Ectodermal cell (in vitro differentiated cells): ENCODE results near the gene ALPL.
A peak's percentile ranks its signal among the peaks of the same experiment; 100 is the strongest.
"Not testable (repeated sequence)": the region's sequence is repeated elsewhere in the genome, so short reads cannot be mapped to it uniquely, and the experiment has no call there.

Experiments used
- H3K27ac ChIP-seq: 2 replicates; pipeline ENCODE4 v1.7.0; 2013; ENCODE audit warnings: mild to moderate bottlenecking, low read depth, low read length; ENCODE audit not compliant: insufficient read depth, poor library complexity, severe bottlenecking
- H3K27me3 ChIP-seq: 2 replicates; pipeline ENCODE4 v1.7.0; 2013; ENCODE audit warnings: mild to moderate bottlenecking, low read length; ENCODE audit not compliant: insufficient read depth, control insufficient read depth, poor library complexity, severe bottlenecking
- H3K36me3 ChIP-seq: one replicate; pipeline ENCODE4 v1.7.0; 2013; ENCODE audit warnings: low read length; ENCODE audit not compliant: control insufficient read depth, insufficient read depth
- H3K4me1 ChIP-seq: one replicate; pipeline ENCODE4 v1.7.0; 2013; ENCODE audit warnings: low read length; ENCODE audit not compliant: control insufficient read depth, insufficient read depth
- H3K4me3 ChIP-seq: 2 replicates; pipeline ENCODE4 v1.7.0; 2013; ENCODE audit warnings: low read depth, low read length, control low read depth; ENCODE audit not compliant: insufficient read depth
- H3K9me3 ChIP-seq: 2 replicates; pipeline ENCODE4 v1.7.0; 2013; ENCODE audit warnings: mild to moderate bottlenecking, low read length, moderate library complexity; ENCODE audit not compliant: control insufficient read depth
- WGBS, 2 experiments: methylation state at CpG; one replicate each; pipeline ENCODE4 v1.1.7; 2013; ENCODE audit warnings: missing lambda C conversion rate in 2 of 2; 5-methylcytosine and 5-hydroxymethylcytosine counted together

ALPL gene

GRCh38 chr1:21518774-21519455, 9.7 kb downstream of the ALPL start:
- no peaks in the 10 kb centered on the region for H3K27me3 ChIP-seq
- H3K4me3 ChIP-seq, result no peak overlapping the region
- no peaks in the 10 kb centered on the region for H3K9me3 ChIP-seq
- no peak overlapping the region for H3K27ac ChIP-seq
- 71 to 75% methylated on average over 16 of the region's 16 CpGs for WGBS, 2 experiments
- no peaks in the 10 kb centered on the region for H3K36me3 ChIP-seq
- peaks cover 12% of the 10 kb centered on the region for H3K4me1 ChIP-seq

GRCh38 chr1:21519486-21520070, 10.4 kb downstream of the ALPL start:
- whole genome bisulfite sequencing, 2 experiments, result 88 to 93% methylated on average over 11 of the region's 11 CpGs
- not testable (repeated sequence) for H3K27me3 ChIP-seq, H3K27ac ChIP-seq

DNA sequence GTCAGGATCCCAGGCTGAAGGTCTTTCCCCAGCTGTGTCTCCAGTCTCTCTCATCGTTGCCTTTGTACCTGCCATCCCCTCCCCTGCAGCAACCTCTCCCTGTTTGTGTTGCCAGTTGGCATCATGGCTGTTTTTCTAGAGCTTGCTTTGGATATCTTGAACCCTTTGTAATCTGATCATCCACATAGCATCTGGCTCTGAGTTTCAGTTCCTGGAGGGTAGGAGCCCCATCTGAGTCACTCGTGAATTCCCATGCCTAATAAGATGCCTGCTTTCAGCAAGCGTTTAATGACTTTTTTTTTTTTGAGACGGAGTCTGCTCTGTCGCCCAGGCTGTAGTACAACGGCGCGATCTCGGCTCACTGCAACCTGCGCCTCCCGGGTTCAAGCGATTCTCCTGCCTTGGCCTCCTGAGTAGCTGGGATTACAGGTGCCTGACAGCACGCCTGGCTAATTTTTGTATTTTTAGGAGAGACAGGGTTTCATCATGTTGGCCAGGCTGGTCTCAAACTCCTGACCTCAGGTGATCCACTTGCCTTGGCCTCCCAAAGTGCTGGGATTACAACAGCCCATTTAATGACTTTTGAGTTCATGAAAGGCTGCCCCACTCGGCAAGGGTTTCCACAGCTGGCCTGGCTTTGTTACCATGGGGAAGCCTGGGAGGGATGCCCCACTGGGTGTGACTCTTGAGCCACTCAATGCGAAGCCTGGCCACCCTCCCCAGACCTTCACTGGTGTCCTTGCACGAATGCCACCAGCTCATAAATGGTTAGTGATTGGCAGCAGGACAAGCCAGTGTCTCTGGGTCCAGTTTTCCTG, 11.9 kb downstream of the ALPL start:
- 85 to 89% methylated on average over 16 of the region's 16 CpGs for WGBS, 2 experiments

More at GRCh38 chr1:21519486-21520070, 10.4 kb downstream of the ALPL start:
- H3K36me3 ChIP-seq, H3K4me3 ChIP-seq, H3K9me3 ChIP-seq: not testable (repeated sequence)
- H3K4me1 ChIP-seq, result peaks cover 12% of the 10 kb centered on the region

GRCh38 chr1:21521717-21522060, 12.5 kb downstream of the ALPL start:
- no peaks in the 10 kb centered on the region for H3K9me3 ChIP-seq
- no peaks in the 10 kb centered on the region for H3K36me3 ChIP-seq
- no peaks in the 10 kb centered on the region for H3K27me3 ChIP-seq
- H3K27ac ChIP-seq, result no peak overlapping the region
- peaks cover 17% of the 10 kb centered on the region for H3K4me1 ChIP-seq
- H3K4me3 ChIP-seq, result no peak overlapping the region
- WGBS, 2 experiments, result 94 to 96% methylated on average over 4 of the region's 4 CpGs

More for the DNA sequence above, 11.9 kb downstream of the ALPL start:
- Histone ChIP-seq H3K9me3 (no peaks in the 10 kb centered on the region), H3K4me1 (peaks cover 17% of the 10 kb centered on the region), H3K27ac (no peak overlapping the region), H3K27me3 (no peaks in the 10 kb centered on the region), H3K36me3 (no peaks in the 10 kb centered on the region), H3K4me3 (no peak overlapping the region)

DNA sequence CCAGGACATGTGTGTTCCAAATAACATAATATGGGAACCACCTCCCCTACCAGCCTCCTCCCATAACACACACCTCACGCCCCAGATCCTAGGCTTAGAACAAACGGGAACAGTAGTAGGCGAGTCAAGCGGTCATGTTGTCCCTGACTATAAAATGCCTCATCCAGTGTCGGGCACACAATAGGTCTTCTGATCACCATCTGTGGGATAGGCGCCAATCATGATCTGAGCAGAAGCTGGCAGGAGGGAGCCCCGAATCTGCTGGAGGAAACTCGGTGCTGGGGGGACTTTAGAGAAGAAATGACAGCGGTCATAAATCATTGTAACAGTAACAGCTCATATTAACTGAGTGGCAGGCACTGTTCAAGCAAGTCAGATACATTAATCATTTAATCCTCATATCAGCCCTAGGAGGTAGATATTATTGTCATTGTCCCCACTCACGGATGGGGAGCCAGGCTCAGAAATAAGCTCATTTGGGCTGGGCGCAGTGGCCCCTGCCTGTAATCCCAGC, 13.4 kb downstream of the ALPL start:
- Histone ChIP-seq H3K4me3 (no peak overlapping the region), H3K9me3 (no peaks in the 10 kb centered on the region), H3K36me3 (no peaks in the 10 kb centered on the region), H3K27me3 (no peaks in the 10 kb centered on the region), H3K4me1 (peaks cover 17% of the 10 kb centered on the region), H3K27ac (no peak overlapping the region)
- 92 to 95% methylated on average over 11 of the region's 11 CpGs for WGBS, 2 experiments

GRCh38 chr1:21523297-21523813, 14.1 kb downstream of the ALPL start:
- Histone ChIP-seq H3K36me3 (no peaks in the 10 kb centered on the region), H3K27ac (no peak overlapping the region), H3K4me3 (no peak overlapping the region), H3K27me3 (no peaks in the 10 kb centered on the region), H3K9me3 (no peaks in the 10 kb centered on the region), H3K4me1 (peaks cover 14% of the 10 kb centered on the region)
- WGBS, 2 experiments, result 89 to 92% methylated on average over 7 of the region's 7 CpGs

- 73 to 82% methylated on average over 4 to 5 of the region's 5 CpGs for WGBS, 2 experiments
- H3K27ac ChIP-seq, result no peak overlapping the region
- H3K36me3 ChIP-seq, result no peaks in the 10 kb centered on the region
- no peaks in the 10 kb centered on the region for H3K27me3 ChIP-seq
- H3K9me3 ChIP-seq, result no peaks in the 10 kb centered on the region
- H3K4me3 ChIP-seq, result no peak overlapping the region
- H3K4me1 ChIP-seq, result peaks cover 14% of the 10 kb centered on the region
Measured at GRCh38 chr1:21524220-21524619, 15.0 kb downstream of the ALPL start.

GRCh38 chr1:21524686-21525339, 15.6 kb downstream of the ALPL start:
- Histone ChIP-seq H3K4me1 (peaks cover 17% of the 10 kb centered on the region), H3K27ac (peak overlapping the region; percentile 26), H3K36me3 (no peaks in the 10 kb centered on the region), H3K4me3 (no peak overlapping the region), H3K27me3 (no peaks in the 10 kb centered on the region), H3K9me3 (no peaks in the 10 kb centered on the region)
- 81 to 83% methylated on average over 14 of the region's 14 CpGs for WGBS, 2 experiments

GRCh38 chr1:21525340-21525717, 16.1 kb downstream of the ALPL start:
- H3K9me3 ChIP-seq, result no peaks in the 10 kb centered on the region
- no peaks in the 10 kb centered on the region for H3K27me3 ChIP-seq
- H3K27ac ChIP-seq, result peak overlapping the region; percentile 26
- no peaks in the 10 kb centered on the region for H3K36me3 ChIP-seq
- WGBS, 2 experiments, result 82 to 84% methylated on average over 7 of the region's 7 CpGs
- peaks cover 22% of the 10 kb centered on the region for H3K4me1 ChIP-seq
- no peak overlapping the region for H3K4me3 ChIP-seq
